ENCODE results near the gene C10orf90.

C10orf90 gene

DNA sequence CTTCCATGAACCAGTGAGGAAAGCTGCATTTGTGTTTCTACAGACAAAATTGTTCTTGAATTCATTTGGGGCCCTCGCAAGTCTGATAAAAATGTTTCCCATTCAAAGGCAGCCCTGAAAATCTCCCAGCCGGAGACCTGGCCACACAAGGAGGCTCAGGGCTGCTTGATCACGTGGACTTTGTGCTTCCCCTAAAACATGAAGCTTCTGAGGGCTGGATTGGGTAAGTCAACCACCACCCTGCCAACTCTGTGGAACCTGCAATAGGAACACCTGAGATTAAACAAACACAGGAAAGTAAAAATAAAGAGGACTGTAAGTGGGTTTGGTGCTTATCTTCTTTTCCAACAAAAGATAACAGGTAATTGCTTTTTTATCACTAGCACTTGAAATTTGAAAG is 133.8 kb downstream of the C10orf90 start:
- DNase-seq (ENCODE audit: low spot score), result no peak

DNA sequence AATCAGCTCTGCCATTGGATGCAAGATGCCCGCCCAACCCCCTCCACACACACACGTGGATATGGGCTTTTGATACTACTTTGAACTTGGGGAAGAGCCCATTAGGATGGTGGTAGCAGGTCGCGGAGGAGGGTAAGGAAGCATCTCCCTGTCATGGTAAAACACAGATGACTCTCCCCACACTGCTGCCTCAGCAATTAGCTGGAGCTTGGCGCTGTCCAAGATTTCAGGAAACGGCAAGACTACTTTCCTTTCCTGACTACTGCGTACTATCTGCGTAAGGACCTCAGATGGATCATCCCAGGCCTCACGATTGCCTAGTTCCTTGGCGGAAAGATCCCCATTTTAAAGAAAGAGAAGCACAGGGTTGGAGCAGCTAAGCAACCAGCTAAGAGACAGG is 134.3 kb downstream of the C10orf90 start:
- no peak for DNase-seq (ENCODE audit: low spot score)

GRCh38 chr10:126533644-126534043 is 136.8 kb downstream of the C10orf90 start:
- DNase-seq (ENCODE audit: low spot score), result no peak

- no peak for DNase-seq (ENCODE audit: low spot score)
Observed at GRCh38 chr10:126528315-126528835, 142.1 kb downstream of the C10orf90 start.

- DNase-seq (ENCODE audit: low spot score), result no peak
Observed at GRCh38 chr10:126527645-126528314, 142.7 kb downstream of the C10orf90 start.

DNA sequence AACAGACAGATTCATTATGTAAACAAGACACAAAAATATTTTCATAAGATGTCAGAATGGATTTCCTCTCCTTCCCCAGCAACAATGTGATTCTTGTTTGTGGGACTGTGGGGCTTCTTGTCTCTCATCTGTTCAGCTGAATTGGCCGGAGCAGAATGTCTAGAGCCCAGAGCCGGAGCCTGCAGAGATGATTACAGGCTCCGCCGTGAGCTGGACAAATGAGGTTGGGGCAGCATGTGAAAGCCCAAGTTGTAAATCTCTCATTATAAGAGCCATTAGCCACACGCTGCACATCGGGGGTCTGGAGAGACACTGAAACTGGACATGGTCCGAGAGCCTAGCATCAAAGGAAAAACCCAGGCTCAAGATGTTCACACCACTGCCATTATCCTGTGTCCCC is 145.2 kb downstream of the C10orf90 start:
- no peak for DNase-seq (ENCODE audit: low spot score)

GRCh38 chr10:126524526-126524925 is 146.0 kb downstream of the C10orf90 start:
- DNase-seq (ENCODE audit: low spot score), result no peak

- no peak for DNase-seq (ENCODE audit: low spot score)
Observed at GRCh38 chr10:126523071-126523470, 147.4 kb downstream of the C10orf90 start.

- DNase-seq (ENCODE audit: low spot score), result no peak
Observed at GRCh38 chr10:126521399-126521798, 149.1 kb downstream of the C10orf90 start.

DNA sequence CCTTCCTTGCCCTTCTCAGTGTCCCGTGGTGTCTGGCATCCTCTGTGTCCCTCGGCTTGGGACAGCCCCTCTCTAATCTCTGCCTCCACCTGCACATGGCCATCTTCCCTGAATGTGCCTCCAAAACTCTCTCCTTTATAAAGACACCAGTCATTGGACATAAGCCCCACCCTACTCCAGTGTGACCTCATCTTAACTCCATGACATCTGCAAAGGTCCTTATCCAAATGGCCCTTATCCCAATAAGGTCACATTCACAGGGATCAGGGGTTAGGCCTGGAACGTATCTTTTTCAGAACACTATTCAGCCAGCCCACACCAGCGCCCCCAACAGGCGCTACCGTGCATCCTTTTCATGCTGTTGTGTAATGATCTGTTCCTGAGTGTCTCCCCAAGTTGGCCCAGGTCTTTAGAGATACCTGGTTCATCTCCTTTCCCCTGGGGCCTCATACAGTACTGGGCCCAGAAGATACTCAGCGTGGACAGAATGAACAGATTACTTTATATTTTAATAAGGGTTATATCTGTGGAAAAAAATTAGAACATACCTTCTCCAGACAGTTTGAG is 149.7 kb downstream of the C10orf90 start:
- DNase-seq (ENCODE audit: low spot score), result no peak

DNA sequence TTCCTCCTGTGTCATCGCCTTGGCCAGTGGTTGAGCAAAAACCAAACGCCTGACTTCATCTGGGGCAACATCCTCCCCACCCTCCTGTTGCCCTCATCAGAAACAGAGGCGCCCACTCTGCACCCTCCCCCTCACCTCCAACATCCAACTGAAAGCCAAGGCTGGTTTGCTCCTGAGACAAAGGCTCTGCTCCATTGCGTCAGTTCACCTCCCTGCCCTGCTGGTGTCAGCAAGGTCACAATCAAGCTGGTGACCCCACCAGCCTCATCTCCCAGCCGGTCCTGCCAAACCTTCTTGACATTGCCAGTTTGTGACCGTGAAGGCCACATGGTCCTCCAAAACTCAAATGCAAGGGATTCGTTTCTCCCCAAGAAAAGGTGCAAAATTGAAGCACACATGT is 150.5 kb downstream of the C10orf90 start:
- no peak for DNase-seq (ENCODE audit: low spot score)

DNA sequence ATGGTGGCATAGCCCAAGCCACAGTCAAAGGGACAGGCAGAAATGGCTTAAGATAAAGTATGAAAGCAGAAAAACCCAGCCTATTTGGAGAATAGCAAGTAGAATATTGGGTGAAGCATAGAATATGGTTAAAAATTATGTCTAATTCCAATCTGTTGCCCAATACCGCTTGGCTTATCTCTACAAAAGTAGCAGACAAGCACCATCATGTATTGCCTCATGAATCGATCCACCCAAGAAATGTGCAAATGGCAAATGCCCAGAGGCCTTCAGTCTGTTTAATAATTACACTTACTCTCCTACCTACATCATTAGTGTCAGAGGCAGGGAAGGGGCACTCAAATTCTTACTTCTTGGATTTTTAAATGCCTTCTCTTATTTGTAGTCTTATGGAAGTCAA is 151.3 kb downstream of the C10orf90 start:
- no peak for DNase-seq (ENCODE audit: low spot score)

DNA sequence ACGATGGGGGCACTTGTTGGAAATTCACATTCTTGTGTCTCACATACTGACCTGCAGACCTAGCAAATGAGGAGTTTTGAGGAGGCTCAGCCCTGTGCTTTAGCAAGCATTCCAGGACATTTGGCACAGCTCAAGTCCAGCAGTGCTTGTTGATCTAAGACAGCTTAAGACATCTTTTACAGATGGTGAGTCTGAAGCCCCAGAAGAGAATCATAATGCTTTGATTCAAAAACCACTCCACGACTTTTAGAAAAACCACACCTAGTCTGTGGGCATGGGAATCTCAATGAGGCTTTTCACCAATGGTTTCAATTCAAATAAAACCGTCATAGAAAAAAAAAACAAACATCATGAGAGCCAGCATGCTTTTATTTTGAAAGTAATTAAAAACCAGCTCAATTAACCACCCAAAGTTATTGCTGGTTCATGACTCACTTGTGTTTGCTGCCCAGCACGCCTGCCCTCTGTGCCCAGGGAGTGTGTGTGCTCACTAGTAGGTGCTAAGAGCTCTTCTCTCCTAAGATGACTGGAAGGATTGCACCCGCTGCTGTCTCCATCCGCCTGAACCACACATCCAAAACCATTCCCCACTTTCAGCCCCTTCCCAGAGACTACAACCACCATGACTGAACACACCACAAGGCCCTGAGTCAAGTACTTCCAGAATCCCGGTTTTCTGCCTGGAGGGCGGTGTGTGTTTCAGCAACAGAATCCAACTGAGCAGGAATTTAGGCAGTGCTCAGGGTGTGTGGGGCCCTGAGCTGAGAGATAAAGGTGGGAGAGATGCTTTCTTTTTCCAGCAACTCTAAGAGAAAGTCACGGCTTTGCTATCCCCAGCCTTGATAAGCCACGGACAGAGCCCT is 152.0 kb downstream of the C10orf90 start:
- DNase-seq (ENCODE audit: low spot score), result no peak

GRCh38 chr10:126516515-126516914 is 154.0 kb downstream of the C10orf90 start:
- no peak for DNase-seq (ENCODE audit: low spot score)

- DNase-seq (ENCODE audit: low spot score), result no peak
Observed at GRCh38 chr10:126511917-126512479, 158.5 kb downstream of the C10orf90 start.

- no peak for DNase-seq (ENCODE audit: low spot score)
Observed at GRCh38 chr10:126509182-126509581, 161.3 kb downstream of the C10orf90 start.

- DNase-seq (ENCODE audit: low spot score), result no peak
Observed at GRCh38 chr10:126508535-126509040, 161.9 kb downstream of the C10orf90 start.

DNA sequence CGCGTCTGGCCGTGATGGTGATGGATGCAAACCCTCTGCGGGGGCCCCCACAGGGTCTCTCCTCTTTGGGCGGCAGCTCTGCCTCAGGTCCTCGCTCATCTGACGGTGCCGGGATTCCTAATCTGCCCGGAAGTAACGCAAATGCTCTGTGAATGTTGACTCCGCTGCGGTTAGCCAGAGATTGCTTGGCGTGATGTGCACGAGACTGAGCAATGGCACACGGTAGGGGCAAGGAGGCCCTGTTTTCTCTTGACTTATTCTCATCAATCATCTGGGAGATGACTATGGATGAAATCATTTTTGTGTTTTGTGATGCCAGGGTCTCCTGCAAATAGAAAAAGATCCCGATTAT is 165.8 kb downstream of the C10orf90 start:
- DNase-seq (ENCODE audit: low spot score), result no peak

GRCh38 chr10:126504063-126504760 is 166.3 kb downstream of the C10orf90 start:
- peak; percentile 24 for DNase-seq (ENCODE audit: low spot score)

DNA sequence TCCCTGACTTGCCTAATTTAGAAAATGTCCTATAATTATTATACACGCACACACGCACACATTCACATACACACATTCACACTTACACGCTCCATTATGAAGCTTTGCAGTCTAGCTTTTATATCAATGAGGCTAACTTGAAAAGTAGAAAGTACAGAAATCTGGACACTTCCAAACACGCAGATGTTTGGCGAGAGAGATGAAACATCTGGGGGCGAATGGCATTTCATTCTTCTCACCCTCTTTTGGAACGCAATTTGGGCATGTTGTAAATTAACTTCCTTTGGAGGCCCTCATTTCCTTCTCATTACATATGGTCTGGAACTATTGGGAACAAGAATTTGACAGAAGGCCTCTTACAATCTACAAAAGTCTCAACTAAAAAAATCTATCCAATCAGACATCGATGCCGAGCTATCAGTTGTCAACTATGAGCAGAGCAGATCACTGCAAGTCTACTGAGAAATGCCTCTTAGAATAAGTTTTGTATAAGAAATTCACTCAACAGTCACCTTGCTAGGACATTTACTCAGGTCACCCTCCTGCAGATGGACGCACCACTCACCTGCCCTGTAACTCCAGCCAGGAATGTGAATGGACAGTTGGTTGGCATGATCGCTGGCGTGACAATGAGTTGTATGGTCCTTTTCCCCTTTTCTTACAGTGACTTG is 167.0 kb downstream of the C10orf90 start:
- DNase-seq (ENCODE audit: low spot score), result no peak

DNA sequence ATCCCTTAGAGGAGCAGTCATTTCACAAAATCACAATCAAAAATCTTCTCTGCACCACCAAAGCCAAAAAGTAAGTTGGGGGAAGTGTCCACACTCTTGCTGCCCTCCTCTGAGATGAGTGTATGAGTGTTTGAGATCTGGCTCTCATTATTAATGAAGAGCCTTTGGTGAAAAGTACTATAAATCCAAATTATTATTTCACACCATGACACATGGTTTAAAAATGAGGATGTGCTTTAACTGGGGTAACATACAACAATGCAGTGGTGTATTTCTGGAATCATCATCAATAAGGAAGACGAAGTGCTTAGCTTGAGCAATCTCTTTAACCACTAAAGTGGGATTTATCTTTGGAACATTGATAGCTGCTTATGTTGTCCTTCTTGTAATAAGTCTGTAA is 168.1 kb downstream of the C10orf90 start:
- DNase-seq (ENCODE audit: low spot score), result no peak

Measured in HuH-7.5 (cell line).